ENCODE measurements around the gene IGFLR1.

IGFLR1 gene

GRCh38 chr19:35787227-35787799 is 45.1 kb upstream of the IGFLR1 start:
- Histone ChIP-seq H3K36me3 (ENCODE audit: insufficient read depth, low read length) (peaks cover 11% of the 10 kb centered on the region), H3K4me3 (ENCODE audit: low read depth, low read length, poor library complexity, severe bottlenecking) (no peak overlapping the region), H3K4me1 (ENCODE audit: insufficient read depth, low read length, severe bottlenecking) (no peaks in the 10 kb centered on the region), H3K4me2 (ENCODE audit: low read length) (no peak overlapping the region), H3F3A (ENCODE audit: insufficient read depth, low read length) (no peaks in the 10 kb centered on the region; the same call in 1 of the 2 replicates), H3K27ac (ENCODE audit: low read depth, low read length, poor library complexity, severe bottlenecking) (no peak overlapping the region), H3K9ac (ENCODE audit: low read length) (no peak overlapping the region), H3K79me2 (ENCODE audit: insufficient read depth, low read length) (no peaks in the 10 kb centered on the region), H2AFZ (ENCODE audit: low read length) (no peak overlapping the region), H3K9me2 (ENCODE audit: low read depth, low read length) (no peaks in the 10 kb centered on the region), H3K9me3 (ENCODE audit: low read length) (no peaks in the 10 kb centered on the region), H4K20me1 (ENCODE audit: insufficient read depth, low read length) (no peaks in the 10 kb centered on the region), H3K27me3 (ENCODE audit: insufficient read depth, low read length) (no peaks in the 10 kb centered on the region)
- TF ChIP-seq EZH2 (IDR thresholded peaks at IDR 0.05; ENCODE audit: borderline replicate concordance, low read length) (no peak), CTCF (IDR thresholded peaks at IDR 0.05; ENCODE audit: low read length) (no peak)

- TF ChIP-seq EZH2 (IDR thresholded peaks at IDR 0.05; ENCODE audit: borderline replicate concordance, low read length) (no peak), CTCF (IDR thresholded peaks at IDR 0.05; ENCODE audit: low read length) (no peak)
- Histone ChIP-seq H3K27ac (ENCODE audit: low read depth, low read length, poor library complexity, severe bottlenecking) (no peak overlapping the region), H3K9me2 (ENCODE audit: low read depth, low read length) (no peaks in the 10 kb centered on the region), H4K20me1 (ENCODE audit: insufficient read depth, low read length) (no peaks in the 10 kb centered on the region), H3K4me2 (ENCODE audit: low read length) (no peak overlapping the region), H3K27me3 (ENCODE audit: insufficient read depth, low read length) (no peaks in the 10 kb centered on the region), H2AFZ (ENCODE audit: low read length) (no peak overlapping the region), H3K4me1 (ENCODE audit: insufficient read depth, low read length, severe bottlenecking) (no peaks in the 10 kb centered on the region), H3K9ac (ENCODE audit: low read length) (no peak overlapping the region), H3K9me3 (ENCODE audit: low read length) (no peaks in the 10 kb centered on the region), H3K36me3 (ENCODE audit: insufficient read depth, low read length) (peaks cover 16% of the 10 kb centered on the region), H3K79me2 (ENCODE audit: insufficient read depth, low read length) (no peaks in the 10 kb centered on the region), H3F3A (ENCODE audit: insufficient read depth, low read length) (no peaks in the 10 kb centered on the region; the same call in 1 of the 2 replicates), H3K4me3 (ENCODE audit: low read depth, low read length, poor library complexity, severe bottlenecking) (no peak overlapping the region)
Observed at GRCh38 chr19:35786299-35787160, 44.3 kb upstream of the IGFLR1 start.

GRCh38 chr19:35785339-35785627 is 43.0 kb upstream of the IGFLR1 start:
- H3F3A ChIP-seq (ENCODE audit: insufficient read depth, low read length), result no peaks in the 10 kb centered on the region; the same call in 1 of the 2 replicates
- no peak overlapping the region for H3K4me2 ChIP-seq (ENCODE audit: low read length)
- no peaks in the 10 kb centered on the region for H3K79me2 ChIP-seq (ENCODE audit: insufficient read depth, low read length)
- no peak overlapping the region for H3K27ac ChIP-seq (ENCODE audit: low read depth, low read length, poor library complexity, severe bottlenecking)
- H3K27me3 ChIP-seq (ENCODE audit: insufficient read depth, low read length), result no peaks in the 10 kb centered on the region
- H3K4me1 ChIP-seq (ENCODE audit: insufficient read depth, low read length, severe bottlenecking), result no peaks in the 10 kb centered on the region
- H3K4me3 ChIP-seq (ENCODE audit: low read depth, low read length, poor library complexity, severe bottlenecking), result no peak overlapping the region
- peaks cover 16% of the 10 kb centered on the region for H3K36me3 ChIP-seq (ENCODE audit: insufficient read depth, low read length)
- TF ChIP-seq EZH2 (IDR thresholded peaks at IDR 0.05; ENCODE audit: borderline replicate concordance, low read length) (no peak), CTCF (IDR thresholded peaks at IDR 0.05; ENCODE audit: low read length) (no peak)
- H4K20me1 ChIP-seq (ENCODE audit: insufficient read depth, low read length), result no peaks in the 10 kb centered on the region
- no peak overlapping the region for H2AFZ ChIP-seq (ENCODE audit: low read length)
- H3K9me2 ChIP-seq (ENCODE audit: low read depth, low read length), result no peaks in the 10 kb centered on the region
- no peak overlapping the region for H3K9ac ChIP-seq (ENCODE audit: low read length)
- no peaks in the 10 kb centered on the region for H3K9me3 ChIP-seq (ENCODE audit: low read length)

Data from OCI-LY1 (cell line).